Lower lobe of right lung (tissue), 2 donors: ENCODE data around the gene CCDC57. TPM values are rescaled to one million over a fixed set of nuclear protein-coding genes. Genes with fewer than 3 reads are reported as not detected.

Experiments
- ATAC-seq, 2 donors: fragments of 200-7000 bp; cut with Tn5 transposase; one replicate each; pipeline ENCODE4 v1.9.1; 2020 to 2022; ENCODE audit warnings: mild to moderate bottlenecking in 2 of 2, moderate library complexity in 2 of 2
- DNase-seq: peaks from one replicate; pipeline ENCODE4 v3.0.0-alpha.2; 2020
- H3K27ac ChIP-seq: fragments of 200-600 bp; one replicate; pipeline ENCODE4 v1.8.0; 2022
- H3K27me3 ChIP-seq: fragments of 200-600 bp; one replicate; pipeline ENCODE4 v1.8.0; 2022; ENCODE audit warnings: low read depth
- H3K36me3 ChIP-seq: fragments of 200-600 bp; one replicate; pipeline ENCODE4 v1.8.0; 2022; ENCODE audit warnings: mild to moderate bottlenecking
- H3K4me1 ChIP-seq: fragments of 200-600 bp; one replicate; pipeline ENCODE4 v1.8.0; 2022
- H3K4me3 ChIP-seq: fragments of 200-600 bp; one replicate; pipeline ENCODE4 v1.8.0; 2022; ENCODE audit warnings: mild to moderate bottlenecking
- H3K9me3 ChIP-seq: fragments of 200-600 bp; one replicate; pipeline ENCODE4 v1.8.0; 2022
- CTCF ChIP-seq: fragments of 200-600 bp; IDR thresholded peaks from one replicate; pipeline ENCODE4 v1.8.0; 2022; ENCODE audit warnings: antibody characterized with exemption, mild to moderate bottlenecking
- intact Hi-C: fragments of 100-400 bp; cut with DNase I; formaldehyde crosslinking; loops from one replicate; pipeline ENCODE4 v1.11.0; 2022
- total RNA-seq: library from RNA; stranded (reverse); fragmentation: NEBNext Ultra II Directional; extraction: Animal tissue kit (Norgen Biotek cat#: 25700); gene quantifications from one replicate; pipeline ENCODE4 v1.2.1, GENCODE V29; 2021
- donor health status: DM: no; HTN: yes; CAD: no; lungs with severe emphysema.

Gene CCDC57
- total RNA-seq, 1 donor from 2014 or later, result 63.4 TPM

GRCh38 chr17:82092995-82093751, 119.5 kb downstream of the CCDC57 start:
- peaks cover 25% of the 10 kb centered on the region for H3K4me1 ChIP-seq
- intact Hi-C loops, result no loop called here
- DNase-seq (no peak), ATAC-seq (no peak)
- no peak for TF ChIP-seq CTCF
- H3K4me3 ChIP-seq, result no peak overlapping the region
- peaks cover 82% of the 10 kb centered on the region for H3K36me3 ChIP-seq
- no peaks in the 10 kb centered on the region for H3K9me3 ChIP-seq
- H3K27me3 ChIP-seq, result no peaks in the 10 kb centered on the region
- no peak overlapping the region for H3K27ac ChIP-seq

GRCh38 chr17:82092628-82092994, 120.0 kb downstream of the CCDC57 start:
- H3K4me3 ChIP-seq, result no peak overlapping the region
- H3K9me3 ChIP-seq, result no peaks in the 10 kb centered on the region
- intact Hi-C loops, result no loop called here
- H3K4me1 ChIP-seq, result peaks cover 25% of the 10 kb centered on the region
- H3K27me3 ChIP-seq, result no peaks in the 10 kb centered on the region
- no peak for ATAC-seq
- H3K27ac ChIP-seq, result no peak overlapping the region
- no peak for DNase-seq
- peaks cover 88% of the 10 kb centered on the region for H3K36me3 ChIP-seq
- no peak for TF ChIP-seq CTCF

GRCh38 chr17:82092094-82092586, 120.5 kb downstream of the CCDC57 start:
- no peak for TF ChIP-seq CTCF
- Histone ChIP-seq H3K27ac (no peak overlapping the region), H3K27me3 (no peaks in the 10 kb centered on the region), H3K36me3 (peaks cover 93% of the 10 kb centered on the region), H3K4me3 (no peak overlapping the region), H3K9me3 (no peaks in the 10 kb centered on the region), H3K4me1 (peaks cover 22% of the 10 kb centered on the region)
- ATAC-seq, result no peak
- DNase-seq, result no peak
- intact Hi-C loops, result no loop called here

- H3K27ac ChIP-seq, result no peak overlapping the region
- no peak overlapping the region for H3K4me3 ChIP-seq
- peaks cover 16% of the 10 kb centered on the region for H3K4me1 ChIP-seq
- no peak for DNase-seq
- no peak for ATAC-seq
- peaks cover 100% of the 10 kb centered on the region for H3K36me3 ChIP-seq
- intact Hi-C loops, result no loop called here
- H3K27me3 ChIP-seq, result no peaks in the 10 kb centered on the region
- no peaks in the 10 kb centered on the region for H3K9me3 ChIP-seq
- no peak for TF ChIP-seq CTCF
Observed at GRCh38 chr17:82091264-82092066, 121.2 kb downstream of the CCDC57 start.

GRCh38 chr17:82090549-82091263, 121.9 kb downstream of the CCDC57 start:
- H3K36me3 ChIP-seq, result peaks cover 100% of the 10 kb centered on the region
- intact Hi-C loops, result no loop called here

More at GRCh38 chr17:82090549-82091263, 121.9 kb downstream of the CCDC57 start:
- no peak for ATAC-seq
- DNase-seq, result no peak
- no peak for TF ChIP-seq CTCF
- Histone ChIP-seq H3K9me3 (no peaks in the 10 kb centered on the region), H3K4me1 (peaks cover 8% of the 10 kb centered on the region), H3K27me3 (no peaks in the 10 kb centered on the region), H3K27ac (no peak overlapping the region), H3K4me3 (no peak overlapping the region)
